HG03108 (cell line): Measurements from ENCODE around the gene MRPL36.
A peak's percentile ranks its signal among the peaks of the same experiment; 100 is the strongest.

Source experiments
- ATAC-seq: cut with Tn5 transposase; IDR thresholded peaks from one replicate; pipeline ENCODE4 v1.9.1; 2021; ENCODE audit warnings: moderate library complexity; ENCODE audit not compliant: unreplicated experiment

The MRPL36 gene

GRCh38 chr5:1782385-1783215 is 17.0 kb downstream of the MRPL36 start:
- peak; percentile 11 for ATAC-seq

- no peak for ATAC-seq
Observed at GRCh38 chr5:1781726-1782384, 17.8 kb downstream of the MRPL36 start.

- ATAC-seq: no peak
Observed at GRCh38 chr5:1781107-1781506, 18.5 kb downstream of the MRPL36 start.

DNA sequence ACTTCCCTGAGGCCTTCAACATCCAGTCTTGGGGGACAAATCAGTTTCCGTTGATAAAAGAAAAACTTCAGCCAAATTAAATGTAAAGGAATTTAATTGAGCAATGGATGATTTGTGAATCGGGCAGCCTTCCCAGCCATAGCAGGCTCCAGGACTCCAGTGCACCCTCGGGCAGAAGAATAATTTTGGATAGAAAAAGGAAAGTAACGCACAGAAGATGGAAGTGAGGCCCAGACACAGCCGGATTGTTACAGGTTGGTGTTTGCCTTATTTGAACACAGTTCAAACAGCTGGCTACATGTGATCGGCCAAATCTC is 19.1 kb downstream of the MRPL36 start:
- no peak for ATAC-seq

DNA sequence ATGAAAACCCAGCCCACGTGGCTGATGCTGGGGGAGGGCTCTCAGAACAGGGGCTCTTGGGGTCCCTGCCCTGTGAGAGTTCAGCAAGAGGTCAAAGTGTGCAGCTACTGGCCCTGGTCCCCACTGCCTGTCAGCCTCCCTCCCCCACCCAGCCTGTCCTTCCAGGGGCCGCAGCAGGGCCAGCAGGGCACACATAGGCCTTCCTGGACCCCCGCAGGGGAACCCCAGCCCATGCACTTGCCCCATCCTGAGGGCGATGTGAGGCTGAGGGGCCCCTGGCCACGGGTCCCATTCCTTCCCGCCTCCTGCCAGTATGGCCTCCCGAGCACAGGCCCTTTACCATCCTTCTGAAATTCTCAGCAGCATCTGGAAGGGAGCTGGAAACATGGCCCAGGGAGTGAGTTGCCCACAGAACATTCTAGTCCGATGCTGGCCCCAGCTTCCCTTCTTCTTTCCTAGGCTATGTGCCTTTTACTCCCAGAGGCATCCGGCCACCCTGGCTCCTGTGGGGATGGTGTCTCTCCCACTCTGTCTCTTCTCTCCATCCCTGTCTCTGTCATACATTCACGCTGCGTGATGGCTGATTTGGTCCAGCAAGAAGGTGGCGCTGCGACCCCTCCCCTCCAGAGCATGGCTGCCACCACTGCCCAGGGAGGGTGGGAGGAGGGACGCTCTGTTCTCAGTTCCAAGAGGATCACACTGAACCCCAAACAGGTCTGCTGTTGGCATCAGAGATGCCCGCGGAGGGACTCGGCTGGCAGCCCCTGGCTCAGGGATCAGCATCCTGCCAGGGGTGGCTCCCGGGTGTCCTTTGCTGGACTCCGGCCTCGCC is 19.6 kb downstream of the MRPL36 start:
- ATAC-seq: no peak

DNA sequence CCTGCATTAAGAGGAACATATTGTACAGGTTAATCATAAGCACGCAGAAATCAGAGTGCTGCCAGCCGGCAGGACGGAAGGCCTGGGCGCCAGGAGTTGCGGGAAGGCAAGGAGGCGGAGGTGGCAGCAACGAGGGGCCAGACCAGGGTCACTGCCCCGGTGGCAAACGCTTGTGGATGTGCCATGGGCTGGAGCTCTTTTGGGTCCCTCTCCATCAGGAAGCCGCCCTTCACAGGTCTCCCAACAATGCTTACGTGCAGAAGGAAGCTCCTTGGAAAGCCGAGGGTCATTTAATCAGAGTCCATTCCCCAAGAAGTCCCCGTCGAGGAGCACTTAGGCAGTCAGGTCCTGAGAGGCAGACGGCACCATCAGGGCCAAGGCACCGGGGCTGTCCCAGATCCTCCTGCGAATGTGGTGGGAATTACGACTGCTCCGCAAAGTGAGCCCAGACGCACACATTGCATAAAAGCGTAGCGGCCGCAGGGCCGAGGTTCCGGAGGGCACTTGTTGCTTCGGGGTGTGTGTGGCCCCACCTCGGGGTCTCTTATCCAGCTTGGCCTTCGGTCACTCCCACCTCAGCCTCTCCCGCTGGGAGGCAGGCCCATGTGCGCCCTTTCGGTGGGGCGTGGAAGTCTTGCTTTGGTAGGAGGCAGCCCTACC is 20.5 kb downstream of the MRPL36 start:
- ATAC-seq: no peak

DNA sequence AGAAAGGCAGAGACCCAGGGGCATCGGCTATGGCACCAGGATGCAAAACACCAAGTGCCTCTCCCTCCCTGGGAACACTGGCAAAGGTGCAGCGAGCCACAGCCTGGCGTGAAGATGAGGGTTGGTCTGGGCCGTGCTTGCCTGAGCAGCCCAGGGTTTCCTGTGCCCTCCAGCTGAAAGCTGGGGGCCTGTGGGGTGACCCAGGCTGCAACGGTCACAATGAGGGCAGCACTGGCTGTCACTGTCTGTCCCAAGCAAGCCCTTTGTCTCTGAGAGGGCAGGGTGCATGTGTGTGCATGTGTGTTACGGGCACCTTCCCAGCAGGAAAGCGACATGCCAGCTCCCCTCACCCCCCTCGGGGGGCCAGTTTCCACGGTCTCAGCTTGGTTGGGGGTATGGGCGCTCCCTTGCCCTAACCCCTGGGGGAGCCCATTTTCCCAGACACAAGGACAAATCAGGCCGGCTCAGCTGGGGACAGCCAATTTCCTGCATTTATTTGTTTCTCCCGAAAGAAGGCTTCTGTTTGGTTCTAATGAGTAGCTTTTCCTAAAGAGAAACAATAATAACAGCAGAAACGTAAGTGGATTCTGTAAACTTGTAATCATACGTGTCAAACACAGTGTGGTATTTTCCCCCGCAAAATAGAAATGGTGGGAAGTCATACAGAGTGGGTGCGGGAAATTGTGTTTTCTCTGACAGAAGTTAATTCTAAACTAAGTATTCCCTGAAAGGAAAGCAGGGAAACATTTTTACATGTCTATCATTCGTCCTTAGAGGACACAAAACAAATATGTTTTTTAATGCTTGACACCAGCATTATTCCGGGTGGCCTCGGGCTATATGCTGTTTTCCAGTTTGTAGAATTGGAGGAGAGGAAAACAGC is 21.3 kb downstream of the MRPL36 start:
- ATAC-seq: no peak

DNA sequence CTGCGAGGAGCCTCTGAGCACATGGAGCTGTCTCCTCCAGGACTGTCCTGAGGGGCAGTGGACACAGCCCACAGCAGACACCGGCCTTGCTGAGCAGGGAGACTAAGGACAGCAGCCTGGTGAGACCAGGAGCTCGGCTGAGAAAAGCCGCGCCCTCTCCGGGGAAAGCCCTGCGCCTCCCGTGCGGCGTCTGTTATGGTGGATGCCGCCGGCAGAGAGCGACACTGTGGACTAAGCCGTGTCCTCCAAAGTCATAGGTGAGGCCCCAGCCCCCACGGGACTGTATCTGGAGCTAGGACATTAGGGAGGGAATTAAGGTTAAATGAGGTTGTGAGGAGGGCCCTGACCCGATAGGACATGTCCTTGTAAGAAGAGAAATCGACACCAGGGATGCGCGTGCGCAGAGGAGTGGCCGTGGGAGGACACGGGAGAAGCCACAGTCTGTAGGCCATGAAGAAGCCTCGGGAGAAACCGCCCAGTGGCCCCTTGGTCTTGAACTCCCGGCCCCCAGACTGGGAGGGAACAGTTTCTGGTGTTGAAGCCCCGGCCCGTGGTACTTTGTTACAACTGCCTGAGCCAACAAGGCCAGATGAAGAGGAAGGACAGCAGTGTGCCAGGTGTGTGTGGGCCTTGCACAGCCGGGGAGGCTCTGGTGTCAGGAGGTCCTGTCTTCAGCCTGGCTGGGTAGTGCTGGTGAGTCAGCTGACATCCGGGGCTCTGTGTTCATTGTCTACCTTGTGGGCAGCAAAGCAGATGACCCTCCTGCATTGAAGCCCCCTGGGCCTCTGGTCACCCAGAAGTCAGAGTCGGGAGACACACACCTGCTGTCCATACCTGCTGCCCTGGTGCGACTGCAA is 22.1 kb downstream of the MRPL36 start:
- no peak for ATAC-seq

- ATAC-seq: no peak
Observed at GRCh38 chr5:1776831-1777230, 22.8 kb downstream of the MRPL36 start.

DNA sequence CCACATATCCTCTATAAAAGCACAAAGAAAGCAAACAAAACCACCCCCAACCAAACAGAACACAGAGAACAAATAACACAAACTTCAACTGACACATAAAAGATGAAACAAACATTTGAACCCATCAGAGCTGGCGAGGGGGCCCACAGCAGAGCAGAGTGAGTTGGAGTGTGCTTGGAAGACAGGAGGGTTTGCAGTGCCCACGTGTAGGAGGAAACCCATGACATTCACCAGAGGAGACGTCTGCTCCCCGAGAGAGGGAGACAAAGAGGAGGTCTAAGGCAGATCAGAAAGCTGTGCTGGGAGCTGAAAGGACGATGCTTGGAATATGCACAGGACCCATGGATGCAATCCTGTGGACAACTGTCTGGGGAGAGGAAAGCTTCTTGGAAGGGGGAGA is 27.0 kb downstream of the MRPL36 start:
- peak; percentile 74 for ATAC-seq

DNA sequence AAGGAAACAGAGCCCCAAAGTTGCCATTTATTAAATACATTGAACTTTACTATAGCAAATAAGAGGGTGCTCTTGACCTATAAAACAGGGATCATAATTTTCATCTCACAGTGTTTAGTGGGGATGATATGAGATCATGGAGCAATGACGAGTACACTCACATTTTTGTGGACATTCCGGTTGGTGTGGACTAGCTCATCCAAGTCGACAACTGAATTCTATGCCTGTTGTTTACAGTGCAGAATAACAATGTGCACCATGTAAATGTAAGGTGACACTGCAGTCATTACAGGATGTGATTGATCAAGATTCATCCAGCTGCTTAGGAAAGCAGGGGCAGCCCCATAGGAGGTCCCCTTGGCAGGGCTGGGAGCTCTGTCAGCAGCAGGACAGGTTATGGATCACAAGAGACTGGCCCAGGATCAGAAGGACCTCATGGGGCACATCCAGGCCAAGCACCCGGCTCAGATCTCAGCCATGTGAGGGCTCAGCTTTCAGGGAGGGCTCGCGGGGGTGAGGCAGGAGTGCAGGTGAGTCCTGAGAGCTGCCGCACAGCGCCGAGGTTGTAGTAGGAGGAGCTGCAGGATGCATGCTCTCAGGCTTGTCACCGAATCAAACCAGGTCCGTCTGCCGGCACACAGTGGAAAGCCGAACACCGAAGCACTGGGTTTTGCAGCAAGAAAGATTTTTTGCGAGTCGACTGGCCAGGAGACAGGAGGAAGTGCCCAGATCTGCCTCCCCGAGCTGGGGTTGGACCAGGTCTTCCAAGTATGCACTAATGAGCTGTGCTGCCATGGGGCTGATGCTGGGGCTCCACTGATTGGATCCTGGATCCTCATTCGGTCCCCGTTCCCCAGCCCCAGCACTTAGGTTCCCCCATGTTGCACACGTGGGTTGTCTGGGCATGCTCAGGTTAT is 28.2 kb downstream of the MRPL36 start:
- ATAC-seq: no peak

- ATAC-seq: no peak
Observed at GRCh38 chr5:1770443-1770802, 29.2 kb downstream of the MRPL36 start.

DNA sequence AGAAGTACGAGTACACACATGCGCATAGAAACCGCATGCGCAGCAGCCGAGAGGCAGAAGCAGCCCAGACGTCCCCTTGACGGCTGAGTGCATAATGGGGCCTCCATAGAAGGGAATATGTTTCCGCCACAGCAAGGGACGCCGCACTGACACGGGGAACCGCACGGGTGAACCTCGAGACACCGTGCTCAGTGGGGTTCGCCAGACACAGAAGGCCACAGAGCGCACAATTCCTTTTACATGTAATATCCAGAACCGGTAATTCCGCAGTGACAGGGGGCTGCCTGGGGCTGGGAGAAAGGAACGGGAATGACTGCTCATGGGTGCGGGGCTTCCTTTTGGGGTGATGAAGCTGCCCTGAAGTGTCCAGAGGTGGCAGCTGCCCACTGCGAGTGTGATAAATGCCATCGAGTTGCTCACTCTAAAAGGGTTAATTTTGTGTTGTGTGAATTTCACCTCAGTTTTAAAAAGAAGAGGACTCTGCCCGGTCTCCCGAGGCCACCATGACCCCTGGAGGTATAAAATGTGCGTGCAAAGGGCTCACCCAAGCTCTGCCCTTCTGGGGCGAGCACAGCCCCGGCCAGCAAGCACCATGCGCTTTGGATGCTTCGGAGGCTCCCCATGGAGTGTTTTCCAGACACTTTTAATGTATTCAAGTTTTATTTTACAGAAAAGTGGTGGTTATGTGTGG is 29.7 kb downstream of the MRPL36 start:
- ATAC-seq: no peak

DNA sequence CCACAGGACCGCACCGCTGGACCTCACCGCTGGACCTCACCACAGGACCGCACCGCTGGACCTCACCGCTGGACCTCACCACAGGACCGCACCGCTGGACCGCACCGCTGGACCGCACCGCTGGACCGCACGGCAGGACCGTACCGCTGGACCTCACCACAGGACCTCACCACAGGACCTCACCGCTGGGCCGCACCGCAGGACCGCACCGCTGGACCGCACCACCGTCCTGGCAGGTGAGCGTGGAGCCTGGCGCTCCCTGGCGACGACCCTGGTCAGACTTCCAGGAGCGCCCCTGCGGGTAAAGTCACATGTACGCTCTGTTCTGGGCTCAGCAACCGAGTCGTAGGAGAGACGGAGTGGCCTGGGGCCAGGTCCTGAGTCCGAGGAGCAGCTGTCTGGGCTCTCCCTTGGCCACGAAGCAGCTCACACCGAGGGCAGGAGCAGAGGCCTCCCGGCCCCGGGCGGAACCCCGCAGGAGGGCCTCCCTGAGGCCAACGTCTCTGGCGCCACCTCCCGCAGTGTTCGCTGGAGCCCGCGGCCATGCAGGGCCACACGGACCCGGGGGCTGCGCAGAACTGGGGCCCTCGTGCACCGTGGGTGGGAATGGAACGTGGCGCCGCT is 30.5 kb downstream of the MRPL36 start:
- ATAC-seq: no peak

GRCh38 chr5:1768283-1769000 is 31.2 kb downstream of the MRPL36 start:
- no peak for ATAC-seq

- no peak for ATAC-seq
Observed at GRCh38 chr5:1767524-1768282, 31.9 kb downstream of the MRPL36 start.
